Activated CD4-positive, alpha-beta T cell treated with anti-CD3 and anti-CD28 coated beads for 24 hours (primary cell): ENCODE data around the gene FAM118A.

Experiments used
- DNase-seq, 2 donors: peaks; one replicate each; pipeline ENCODE4 v3.0.0-alpha.2; 2020; ENCODE audit warnings: low read depth in 2 of 2

The FAM118A gene

DNA sequence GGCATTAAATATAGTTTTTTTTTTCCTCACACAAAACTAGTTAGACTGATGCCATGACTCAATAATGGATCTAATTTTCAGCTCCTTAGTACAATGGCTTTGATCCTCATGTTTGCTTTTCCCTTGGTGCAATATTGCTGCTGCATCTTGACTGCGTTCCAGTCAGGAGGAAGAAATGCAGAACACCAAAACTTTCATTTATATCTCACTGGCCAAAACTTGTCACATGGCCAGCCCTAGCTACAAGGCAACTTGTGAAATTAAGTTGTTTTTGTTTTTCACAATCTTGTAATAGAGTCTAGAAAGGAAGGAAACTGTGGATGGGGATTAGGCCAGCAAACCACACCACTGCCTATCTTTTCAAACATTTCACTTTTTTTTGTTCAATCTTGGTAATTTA is 67.0 kb downstream of the FAM118A start:
- DNase-seq: no peak

DNA sequence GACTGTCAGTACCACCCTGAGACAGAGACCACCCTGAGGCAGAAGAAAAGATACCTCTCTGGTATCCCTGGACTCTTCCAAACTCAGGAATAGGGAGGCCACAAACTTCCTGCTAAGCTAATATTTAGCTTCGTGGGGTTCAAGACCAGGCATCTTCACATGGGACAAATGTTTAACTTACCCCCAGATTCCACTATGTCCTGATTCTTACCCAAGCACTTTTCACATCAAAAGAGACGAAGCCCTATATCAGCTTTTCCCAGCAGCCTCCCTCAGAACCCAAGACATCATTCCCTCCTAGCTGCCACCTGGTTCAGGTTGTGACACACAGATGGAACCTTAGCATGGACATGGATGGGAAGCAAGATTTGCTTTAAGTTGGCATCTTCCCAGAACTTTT is 71.6 kb downstream of the FAM118A start:
- no peak for DNase-seq

DNA sequence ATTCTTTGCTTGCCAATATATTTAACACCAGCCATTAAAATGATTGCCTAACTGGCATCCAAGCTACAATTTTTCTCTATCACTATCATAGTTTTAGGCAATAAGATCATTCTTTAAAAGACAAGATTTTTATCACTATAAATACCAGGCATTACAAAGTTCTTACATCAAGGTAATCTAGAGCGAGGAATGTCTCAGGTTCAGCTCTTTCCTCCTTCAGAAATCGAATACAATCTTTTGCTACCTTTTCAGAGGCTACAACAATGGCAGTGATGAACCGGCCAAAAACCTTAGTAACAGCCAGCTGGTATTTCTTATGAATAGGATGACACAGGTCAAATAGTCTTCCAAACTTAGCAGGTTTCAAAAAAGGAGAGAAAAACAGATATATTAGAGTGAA is 79.8 kb downstream of the FAM118A start:
- no peak for DNase-seq
